ENCODE measurements around the gene LGR4.

The LGR4 gene

DNA sequence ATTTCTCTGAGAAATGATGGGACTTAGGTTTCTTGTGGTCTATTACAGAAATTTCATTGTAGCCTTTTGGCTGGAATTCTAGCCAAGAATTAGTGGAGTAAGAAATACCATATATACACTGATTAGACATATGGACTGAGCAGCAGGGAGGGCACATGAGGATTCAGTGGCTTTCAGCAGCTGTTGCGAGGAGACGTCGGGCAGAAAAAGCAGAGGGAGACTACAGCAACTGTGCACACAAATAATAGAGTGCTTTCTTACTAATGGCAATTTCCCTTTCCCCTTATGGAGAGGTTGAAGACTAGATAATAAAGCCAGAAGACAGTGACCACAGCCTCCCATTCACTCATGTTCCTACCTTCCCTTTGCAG is 74.2 kb downstream of the LGR4 start (continued):
- TF ChIP-seq ZNF544 (tag by site-specific recombination; IDR thresholded peaks at IDR 0.05) (no peak), ZNF133 (tag by site-specific recombination; IDR thresholded peaks at IDR 0.05) (no peak), ZNF16 (tag by site-specific recombination; IDR thresholded peaks at IDR 0.05; ENCODE audit: low read depth) (no peak), ZNF266 (tag by site-specific recombination; IDR thresholded peaks at IDR 0.05; ENCODE audit: low read depth) (no peak), RBAK (tag by site-specific recombination; IDR thresholded peaks at IDR 0.05) (no peak), YY1 (tag by site-specific recombination; IDR thresholded peaks at IDR 0.05) (no peak)
- TF ChIP-seq, protein P1, sequence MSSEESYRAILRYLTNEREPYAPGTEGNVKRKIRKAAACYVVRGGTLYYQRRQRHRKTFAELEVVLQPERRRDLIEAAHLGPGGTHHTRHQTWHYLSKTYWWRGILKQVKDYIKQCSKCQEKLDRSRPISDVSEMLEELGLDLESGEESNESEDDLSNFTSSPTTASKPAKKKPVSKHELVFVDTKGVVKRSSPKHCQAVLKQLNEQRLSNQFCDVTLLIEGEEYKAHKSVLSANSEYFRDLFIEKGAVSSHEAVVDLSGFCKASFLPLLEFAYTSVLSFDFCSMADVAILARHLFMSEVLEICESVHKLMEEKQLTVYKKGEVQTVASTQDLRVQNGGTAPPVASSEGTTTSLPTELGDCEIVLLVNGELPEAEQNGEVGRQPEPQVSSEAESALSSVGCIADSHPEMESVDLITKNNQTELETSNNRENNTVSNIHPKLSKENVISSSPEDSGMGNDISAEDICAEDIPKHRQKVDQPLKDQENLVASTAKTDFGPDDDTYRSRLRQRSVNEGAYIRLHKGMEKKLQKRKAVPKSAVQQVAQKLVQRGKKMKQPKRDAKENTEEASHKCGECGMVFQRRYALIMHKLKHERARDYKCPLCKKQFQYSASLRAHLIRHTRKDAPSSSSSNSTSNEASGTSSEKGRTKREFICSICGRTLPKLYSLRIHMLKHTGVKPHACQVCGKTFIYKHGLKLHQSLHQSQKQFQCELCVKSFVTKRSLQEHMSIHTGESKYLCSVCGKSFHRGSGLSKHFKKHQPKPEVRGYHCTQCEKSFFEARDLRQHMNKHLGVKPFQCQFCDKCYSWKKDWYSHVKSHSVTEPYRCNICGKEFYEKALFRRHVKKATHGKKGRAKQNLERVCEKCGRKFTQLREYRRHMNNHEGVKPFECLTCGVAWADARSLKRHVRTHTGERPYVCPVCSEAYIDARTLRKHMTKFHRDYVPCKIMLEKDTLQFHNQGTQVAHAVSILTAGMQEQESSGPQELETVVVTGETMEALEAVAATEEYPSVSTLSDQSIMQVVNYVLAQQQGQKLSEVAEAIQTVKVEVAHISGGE (tag by site-specific recombination; conservative IDR thresholded peaks at IDR 0.05; ENCODE audit: low read depth), result no peak

DNA sequence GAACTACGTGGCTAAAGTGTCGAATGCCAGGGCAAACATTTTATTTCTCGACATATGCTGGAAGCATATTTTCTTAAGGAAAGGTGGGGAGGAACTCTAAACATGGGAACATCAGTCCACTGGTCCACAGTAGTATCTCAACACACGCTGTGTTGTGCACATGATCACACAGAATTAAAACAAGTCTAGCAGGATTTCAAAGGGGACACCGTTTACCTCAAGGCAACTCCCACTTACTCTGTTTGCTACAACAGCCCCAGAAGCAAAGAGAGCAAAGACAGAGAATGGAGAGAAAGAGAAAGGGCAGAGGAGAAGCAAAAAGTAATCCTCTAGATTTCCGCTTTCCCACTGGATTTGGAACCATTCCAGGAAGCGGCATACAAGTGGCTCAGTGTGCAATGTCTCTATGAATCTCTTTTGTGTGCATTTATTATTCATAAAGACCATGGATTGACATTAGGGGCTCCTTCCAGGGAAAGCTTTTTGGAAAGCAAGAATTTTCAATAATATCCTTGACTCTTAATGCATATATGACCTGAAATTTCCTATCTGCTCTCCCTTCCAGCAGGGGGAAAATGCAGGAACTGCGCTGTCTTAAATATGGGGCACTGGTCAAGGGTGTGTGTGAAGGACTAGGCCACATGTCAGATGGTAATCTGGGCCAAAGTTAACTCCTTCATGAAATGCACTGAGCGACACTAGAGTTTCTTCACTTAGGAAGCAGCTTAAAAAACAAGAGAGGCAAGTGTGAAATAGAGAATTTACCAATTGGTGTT is 74.8 kb downstream of the LGR4 start:
- POLR2A ChIA-PET, result no interaction called here
- peaks cover 13% of the 10 kb centered on the region; the same call in 1 of the 2 replicates for H3K4me1 ChIP-seq (ENCODE audit: control insufficient read depth, insufficient read depth, low read length)
- CTCF ChIA-PET, result interaction anchor here (0.7 kb wide), 1 partner anchor 170 kb away, joined by 5 read pairs; no protein-coding TSS in a partner anchor
- no peak overlapping the region for H3K27ac ChIP-seq (ENCODE audit: extremely low read depth, low read depth, low read length)
- no peak overlapping the region for H3K4me3 ChIP-seq (ENCODE audit: low read depth, low read length)
- no peaks in the 10 kb centered on the region for H3K36me3 ChIP-seq (ENCODE audit: control insufficient read depth in 2 of 2, insufficient read depth in 1 of 2, low read length in 2 of 2)
- TF ChIP-seq TRIM28 (IDR thresholded peaks at IDR 0.05; ENCODE audit: borderline replicate concordance, low read length), result no peak
- peak; percentile 22; the same call in 1 of the 2 replicates for TF ChIP-seq ZNF664 (tag by site-specific recombination; IDR thresholded peaks at IDR 0.05)
- H3K9me3 ChIP-seq (ENCODE audit: control insufficient read depth, insufficient read depth, low read depth, low read length), result no peaks in the 10 kb centered on the region

DNA sequence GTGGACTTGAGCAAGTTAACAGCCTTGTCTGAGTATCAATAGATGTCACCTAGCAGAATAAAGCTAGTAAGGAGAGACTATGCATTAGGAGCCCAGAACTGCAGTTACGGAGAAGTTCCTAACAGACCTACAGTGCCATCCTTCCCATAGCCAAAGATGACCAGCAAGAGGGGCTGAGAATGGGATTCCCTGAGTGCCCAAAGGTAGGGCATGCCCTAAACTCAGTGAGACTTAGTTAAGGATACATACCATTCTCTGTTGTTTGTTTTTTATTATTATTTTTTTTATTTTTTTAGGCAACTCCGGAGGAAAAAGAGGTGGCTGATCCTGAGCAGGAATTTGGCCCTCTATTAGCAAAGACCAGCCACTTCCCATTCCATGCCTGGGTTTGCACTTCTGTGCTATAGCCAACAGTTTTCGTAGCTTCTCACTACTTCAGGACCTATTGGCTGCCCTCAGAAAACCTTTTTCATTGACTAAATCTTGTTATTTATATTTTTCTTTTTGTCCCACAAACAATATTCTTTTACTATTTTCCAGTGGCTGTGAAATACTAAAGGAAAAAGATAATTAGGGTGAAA is 76.2 kb downstream of the LGR4 start:
- Histone ChIP-seq H3K4me1 (ENCODE audit: control insufficient read depth, insufficient read depth, low read length) (peaks cover 17% of the 10 kb centered on the region), H3K9me3 (ENCODE audit: control insufficient read depth, insufficient read depth, low read depth, low read length) (no peaks in the 10 kb centered on the region), H3K27ac (ENCODE audit: extremely low read depth, low read depth, low read length) (0 out of 2 replicates have a peak overlapping the region, but pooled peaks have one; percentile 5), H3K36me3 (ENCODE audit: control insufficient read depth in 2 of 2, insufficient read depth in 1 of 2, low read length in 2 of 2) (no peaks in the 10 kb centered on the region), H3K4me3 (ENCODE audit: low read depth, low read length) (no peak overlapping the region)
- ChIA-PET POLR2A (interaction anchor here (0.9 to 1.2 kb wide), 2 partner anchors 13 to 77 kb away, joined by 3 to 4 read pairs; partner anchors contain the start of gene LGR4), CTCF (interaction anchor here (0.6 to 1.9 kb wide), 3 partner anchors 10 to 187 kb away, joined by 3 to 9 read pairs (median 5); no protein-coding TSS in a partner anchor)
- peak; percentile 30; the same call in 1 of the 2 replicates for TF ChIP-seq ZBTB17 (tag by site-specific recombination; IDR thresholded peaks at IDR 0.05)
- TF ChIP-seq, protein P2, sequence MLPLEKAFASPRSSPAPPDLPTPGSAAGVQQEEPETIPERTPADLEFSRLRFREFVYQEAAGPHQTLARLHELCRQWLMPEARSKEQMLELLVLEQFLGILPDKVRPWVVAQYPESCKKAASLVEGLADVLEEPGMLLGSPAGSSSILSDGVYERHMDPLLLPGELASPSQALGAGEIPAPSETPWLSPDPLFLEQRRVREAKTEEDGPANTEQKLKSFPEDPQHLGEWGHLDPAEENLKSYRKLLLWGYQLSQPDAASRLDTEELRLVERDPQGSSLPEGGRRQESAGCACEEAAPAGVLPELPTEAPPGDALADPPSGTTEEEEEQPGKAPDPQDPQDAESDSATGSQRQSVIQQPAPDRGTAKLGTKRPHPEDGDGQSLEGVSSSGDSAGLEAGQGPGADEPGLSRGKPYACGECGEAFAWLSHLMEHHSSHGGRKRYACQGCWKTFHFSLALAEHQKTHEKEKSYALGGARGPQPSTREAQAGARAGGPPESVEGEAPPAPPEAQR (tag by site-specific recombination; IDR thresholded peaks at IDR 0.05), result no peak
- TF ChIP-seq, protein P3, sequence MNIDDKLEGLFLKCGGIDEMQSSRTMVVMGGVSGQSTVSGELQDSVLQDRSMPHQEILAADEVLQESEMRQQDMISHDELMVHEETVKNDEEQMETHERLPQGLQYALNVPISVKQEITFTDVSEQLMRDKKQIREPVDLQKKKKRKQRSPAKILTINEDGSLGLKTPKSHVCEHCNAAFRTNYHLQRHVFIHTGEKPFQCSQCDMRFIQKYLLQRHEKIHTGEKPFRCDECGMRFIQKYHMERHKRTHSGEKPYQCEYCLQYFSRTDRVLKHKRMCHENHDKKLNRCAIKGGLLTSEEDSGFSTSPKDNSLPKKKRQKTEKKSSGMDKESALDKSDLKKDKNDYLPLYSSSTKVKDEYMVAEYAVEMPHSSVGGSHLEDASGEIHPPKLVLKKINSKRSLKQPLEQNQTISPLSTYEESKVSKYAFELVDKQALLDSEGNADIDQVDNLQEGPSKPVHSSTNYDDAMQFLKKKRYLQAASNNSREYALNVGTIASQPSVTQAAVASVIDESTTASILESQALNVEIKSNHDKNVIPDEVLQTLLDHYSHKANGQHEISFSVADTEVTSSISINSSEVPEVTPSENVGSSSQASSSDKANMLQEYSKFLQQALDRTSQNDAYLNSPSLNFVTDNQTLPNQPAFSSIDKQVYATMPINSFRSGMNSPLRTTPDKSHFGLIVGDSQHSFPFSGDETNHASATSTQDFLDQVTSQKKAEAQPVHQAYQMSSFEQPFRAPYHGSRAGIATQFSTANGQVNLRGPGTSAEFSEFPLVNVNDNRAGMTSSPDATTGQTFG (tag by site-specific recombination; IDR thresholded peaks at IDR 0.05; ENCODE audit: borderline replicate concordance), result no peak
